Duodenal mucosa (tissue), 2 donors: ENCODE results near the gene EPHA2.

Experiments
- H3K27ac ChIP-seq: one replicate; pipeline ENCODE4 v1.7.0; 2013; ENCODE audit warnings: low read depth, low read length
- H3K27me3 ChIP-seq, 2 donors: one replicate each; pipeline ENCODE4 v1.7.0; 2013; ENCODE audit warnings: low read length in 2 of 2, control low read depth in 1 of 2; ENCODE audit not compliant: insufficient read depth in 2 of 2, control insufficient read depth in 1 of 2
- H3K36me3 ChIP-seq, 2 donors: one replicate each; pipeline ENCODE4 v1.7.0; 2013; ENCODE audit warnings: low read length in 2 of 2, control low read depth in 1 of 2; ENCODE audit not compliant: insufficient read depth in 2 of 2, control insufficient read depth in 1 of 2
- H3K4me1 ChIP-seq, 2 donors: one replicate each; pipeline ENCODE4 v1.7.0; 2013; ENCODE audit warnings: low read length in 2 of 2, control low read depth in 1 of 2; ENCODE audit not compliant: insufficient read depth in 2 of 2, control insufficient read depth in 1 of 2
- H3K4me3 ChIP-seq, 2 donors: one replicate each; pipeline ENCODE4 v1.7.0; 2013; ENCODE audit warnings: low read length in 2 of 2, low read depth in 1 of 2
- H3K9ac ChIP-seq, 2 donors: one replicate each; pipeline ENCODE4 v1.7.0; 2013; ENCODE audit warnings: low read length in 2 of 2, low read depth in 1 of 2
- H3K9me3 ChIP-seq, 2 donors: one replicate each; pipeline ENCODE4 v1.7.0; 2013; ENCODE audit warnings: low read length in 2 of 2, control low read depth in 1 of 2; ENCODE audit not compliant: control insufficient read depth in 1 of 2

Gene EPHA2

DNA sequence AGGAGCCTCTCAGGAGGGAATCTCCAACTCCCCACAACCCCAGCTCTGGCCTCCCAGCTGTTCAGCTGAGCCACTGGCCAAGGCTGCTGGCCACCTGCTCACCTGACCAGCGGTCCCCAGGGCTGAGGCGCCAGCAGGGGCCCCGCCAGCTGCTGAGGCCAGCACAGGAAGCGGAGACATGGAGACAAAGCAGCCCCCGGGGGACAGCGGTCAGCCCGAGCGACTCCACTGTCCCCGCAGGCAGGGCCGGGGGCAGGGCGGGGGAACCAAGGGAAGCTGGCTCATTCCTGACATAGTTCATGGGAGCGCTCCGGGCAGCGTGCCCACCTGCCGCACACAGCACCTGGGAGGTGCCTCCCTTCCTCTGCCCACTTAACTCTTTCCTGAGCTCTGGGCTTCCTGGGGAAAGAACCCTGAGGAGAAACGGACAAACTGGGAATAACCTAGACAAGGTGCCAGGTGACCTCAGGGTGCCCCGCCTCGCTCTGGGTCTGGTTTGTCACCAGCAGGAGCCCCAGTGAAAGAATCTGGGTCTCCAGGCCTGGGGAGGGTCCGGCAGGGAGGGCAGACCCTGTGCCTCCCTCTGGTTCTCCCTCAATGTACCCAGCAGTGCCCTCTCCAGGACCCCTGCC is 10.7 kb downstream of the EPHA2 start:
- peak overlapping the region; percentile 28 to 52 for H3K4me3 ChIP-seq
- peaks cover 46% of the 10 kb centered on the region in 2 donors for H3K4me1 ChIP-seq
- H3K9ac ChIP-seq = peak overlapping the region; percentile 54 to 67
- peak overlapping the region; percentile 80 for H3K27ac ChIP-seq
- H3K36me3 ChIP-seq = peaks cover 17 to 42% of the 10 kb centered on the region in 2 donors
- no peaks in the 10 kb centered on the region for H3K9me3 ChIP-seq
- no peaks in the 10 kb centered on the region for H3K27me3 ChIP-seq

DNA sequence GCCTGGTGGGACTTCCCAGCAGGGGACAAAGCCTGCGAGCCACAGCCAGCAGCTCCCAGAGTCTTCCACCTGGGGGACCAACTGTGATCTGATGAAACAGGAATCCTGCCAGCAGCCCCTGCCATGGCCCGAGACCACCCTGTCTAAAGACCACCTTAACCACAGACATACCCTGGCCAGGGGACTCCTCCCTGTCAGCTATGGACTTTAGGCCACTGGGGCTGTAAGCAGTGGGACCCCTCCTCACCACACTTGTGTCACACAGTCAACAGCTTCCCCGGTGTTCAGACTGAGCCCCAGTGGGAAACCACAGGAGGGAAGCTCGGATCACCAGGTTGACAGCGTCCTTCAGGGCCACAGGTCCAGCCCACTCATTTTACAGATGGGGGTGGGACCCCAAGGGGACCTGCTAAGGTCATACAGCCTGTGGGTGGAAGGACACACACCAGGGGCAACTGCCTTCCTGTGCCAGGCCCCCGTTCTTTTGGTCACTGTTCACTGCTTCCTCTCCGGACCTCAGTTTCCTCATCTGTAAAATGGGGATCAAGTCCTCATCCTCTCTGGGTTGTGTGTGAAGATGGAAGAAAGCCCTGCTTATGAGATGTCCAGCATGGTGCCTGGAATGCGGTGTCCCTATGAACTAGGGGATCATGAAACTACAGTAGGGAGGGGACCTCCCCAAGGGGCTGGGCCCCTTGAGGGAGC is 11.4 kb downstream of the EPHA2 start:
- Histone ChIP-seq H3K27me3 (no peaks in the 10 kb centered on the region), H3K27ac (peak overlapping the region; percentile 80), H3K36me3 (peaks cover 17 to 42% of the 10 kb centered on the region in 2 donors), H3K4me1 (peaks cover 46 to 48% of the 10 kb centered on the region in 2 donors), H3K9ac (peak overlapping the region; percentile 54 to 67), H3K4me3 (peak overlapping the region; percentile 16 to 52), H3K9me3 (no peaks in the 10 kb centered on the region)

DNA sequence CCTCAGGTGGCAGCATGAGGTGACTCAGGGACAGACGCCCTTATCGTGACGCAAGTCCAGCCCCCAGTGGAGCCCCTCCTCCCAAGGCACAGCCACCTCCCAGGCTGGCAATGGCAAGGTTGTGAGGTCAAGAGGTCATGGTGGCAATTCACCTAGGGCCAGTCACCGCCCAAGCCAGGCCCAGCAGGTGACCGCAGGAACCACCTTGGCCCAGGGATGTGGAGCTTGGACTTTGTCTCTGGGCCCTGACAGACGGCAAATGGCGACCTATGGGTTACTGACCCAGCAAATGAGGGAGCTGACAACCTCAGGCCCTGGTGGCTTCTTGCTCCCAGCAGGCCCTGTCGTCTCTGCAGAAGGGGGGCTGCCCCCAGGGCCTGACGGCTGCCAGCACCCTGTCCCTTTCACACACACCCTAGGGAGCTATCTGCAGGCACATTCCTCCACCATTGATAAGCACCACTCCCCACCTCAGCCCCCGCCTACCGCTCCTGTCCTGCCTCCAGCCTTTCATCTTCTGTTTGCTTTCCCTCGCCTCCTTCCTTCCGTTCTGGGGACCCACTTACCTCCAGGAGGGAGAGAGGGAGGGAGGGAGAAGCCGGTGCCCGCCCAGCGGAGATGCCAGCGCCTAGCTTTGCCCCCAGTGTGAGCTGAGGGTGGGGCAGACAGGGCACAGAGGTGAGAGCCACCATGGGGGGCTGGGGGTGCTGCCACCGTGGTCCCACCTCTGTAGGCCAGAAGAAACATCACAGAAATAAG is 12.1 kb downstream of the EPHA2 start:
- Histone ChIP-seq H3K9ac (peak overlapping the region; percentile 54 to 67), H3K9me3 (no peaks in the 10 kb centered on the region), H3K36me3 (peaks cover 13 to 41% of the 10 kb centered on the region in 2 donors), H3K27ac (peak overlapping the region; percentile 80), H3K27me3 (no peaks in the 10 kb centered on the region), H3K4me1 (peaks cover 46 to 53% of the 10 kb centered on the region in 2 donors), H3K4me3 (peak overlapping the region in 1 of 2 donors; percentile 36)

DNA sequence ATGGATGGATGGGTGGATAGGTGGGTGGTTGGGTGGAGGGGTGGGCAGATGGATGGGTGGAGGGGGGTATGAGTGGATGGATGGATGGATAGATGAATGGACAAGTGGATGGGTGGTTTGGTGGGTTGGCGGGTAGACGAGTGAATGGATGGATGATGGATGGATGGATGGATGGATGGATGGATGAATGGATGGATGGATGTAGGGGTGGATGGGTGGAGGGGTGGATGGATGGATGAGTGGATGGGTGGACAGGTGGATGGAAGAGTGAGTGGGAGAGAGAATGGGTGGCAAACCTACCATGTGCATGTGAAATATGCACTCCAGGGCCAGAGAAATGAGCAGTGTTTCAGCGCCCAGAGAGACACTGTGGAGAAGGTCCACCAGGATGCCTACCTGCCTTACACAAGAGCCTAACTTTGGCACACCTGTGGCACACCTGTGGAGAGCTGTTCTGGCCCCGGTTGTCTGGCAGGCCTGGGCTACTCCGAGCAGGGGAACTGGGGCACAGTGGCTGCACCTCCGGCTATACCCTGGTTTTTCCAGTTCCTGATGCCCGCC is 12.8 kb downstream of the EPHA2 start:
- Histone ChIP-seq H3K27me3 (no peaks in the 10 kb centered on the region), H3K9me3 (no peaks in the 10 kb centered on the region), H3K36me3 (peaks cover 11 to 41% of the 10 kb centered on the region in 2 donors), H3K9ac (peak overlapping the region; percentile 10 to 67), H3K4me1 (peaks cover 46 to 53% of the 10 kb centered on the region in 2 donors), H3K4me3 (peak overlapping the region in 1 of 2 donors; percentile 36), H3K27ac (peak overlapping the region; percentile 80)

DNA sequence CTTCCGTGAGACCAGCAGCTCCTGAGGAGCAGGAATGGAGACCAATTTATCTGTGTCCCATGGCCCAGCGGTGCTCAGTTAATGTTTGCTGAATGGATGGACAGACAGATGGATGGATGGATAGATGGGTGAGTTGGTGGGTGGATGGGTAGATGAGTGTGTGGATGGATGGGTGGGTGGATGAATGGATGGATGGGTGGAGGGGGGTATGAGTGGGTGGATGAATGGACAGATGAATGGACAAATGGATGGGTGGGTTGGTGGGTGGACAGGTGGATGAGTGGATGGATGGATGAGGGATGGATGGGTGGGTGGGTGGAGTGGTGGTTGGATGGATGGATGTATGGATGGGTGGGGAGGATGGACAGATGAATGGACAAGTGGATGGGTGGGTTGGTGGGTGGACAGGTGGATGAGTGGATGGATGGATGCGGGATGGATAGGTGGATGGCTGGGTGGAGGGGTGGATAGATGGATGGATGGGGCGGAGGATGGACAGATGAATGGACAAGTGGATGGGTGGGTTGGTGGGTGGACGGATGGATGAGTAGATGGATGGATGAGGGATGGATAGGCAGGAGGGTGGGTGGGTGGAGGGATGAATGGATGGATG is 13.4 kb downstream of the EPHA2 start:
- Histone ChIP-seq H3K4me1 (peaks cover 46 to 53% of the 10 kb centered on the region in 2 donors), H3K9me3 (no peaks in the 10 kb centered on the region), H3K9ac (no peak overlapping the region), H3K27me3 (no peaks in the 10 kb centered on the region), H3K36me3 (peaks cover 10 to 41% of the 10 kb centered on the region in 2 donors), H3K4me3 (no peak overlapping the region), H3K27ac (no peak overlapping the region)

DNA sequence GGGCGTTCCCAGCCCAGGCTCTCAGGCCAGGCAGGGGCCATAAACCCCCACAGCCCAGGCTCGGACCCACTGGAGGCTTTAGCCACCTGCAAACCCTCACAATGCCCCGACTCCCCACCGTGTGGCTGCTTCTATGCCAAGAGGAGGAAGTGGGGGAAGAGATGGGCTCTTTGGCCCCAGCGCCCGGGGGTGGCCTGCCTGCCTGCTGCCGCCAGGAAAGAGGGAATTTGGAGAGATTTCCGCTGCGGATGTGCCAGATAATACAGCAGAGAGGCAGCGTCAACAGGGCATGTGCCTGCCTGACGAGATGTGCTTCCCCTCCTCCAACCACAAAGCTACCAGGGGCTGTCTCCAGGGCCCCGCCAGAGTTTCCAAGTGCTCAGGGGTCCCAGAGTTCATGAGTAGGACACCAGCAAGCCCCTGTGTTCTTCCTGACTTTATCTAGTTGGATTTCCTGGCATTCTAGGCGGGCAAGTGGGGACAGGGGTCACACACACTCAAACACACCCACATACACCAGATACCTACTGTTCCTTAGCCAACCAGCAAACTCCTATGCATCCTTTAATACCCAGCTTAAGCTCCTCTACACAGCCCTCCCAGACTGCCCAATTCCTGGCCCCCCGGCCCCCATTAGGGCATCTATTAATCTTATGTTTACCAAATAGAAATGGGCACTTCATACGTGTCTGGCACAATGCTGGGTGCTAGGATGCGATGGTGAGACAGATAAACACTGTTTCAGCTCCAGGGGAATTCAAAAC is 14.1 kb downstream of the EPHA2 start:
- H3K9me3 ChIP-seq = no peaks in the 10 kb centered on the region
- no peak overlapping the region for H3K9ac ChIP-seq
- peaks cover 7 to 43% of the 10 kb centered on the region in 2 donors for H3K36me3 ChIP-seq
- no peak overlapping the region for H3K27ac ChIP-seq
- peaks cover 45 to 48% of the 10 kb centered on the region in 2 donors for H3K4me1 ChIP-seq
- H3K4me3 ChIP-seq = no peak overlapping the region
- no peaks in the 10 kb centered on the region for H3K27me3 ChIP-seq

DNA sequence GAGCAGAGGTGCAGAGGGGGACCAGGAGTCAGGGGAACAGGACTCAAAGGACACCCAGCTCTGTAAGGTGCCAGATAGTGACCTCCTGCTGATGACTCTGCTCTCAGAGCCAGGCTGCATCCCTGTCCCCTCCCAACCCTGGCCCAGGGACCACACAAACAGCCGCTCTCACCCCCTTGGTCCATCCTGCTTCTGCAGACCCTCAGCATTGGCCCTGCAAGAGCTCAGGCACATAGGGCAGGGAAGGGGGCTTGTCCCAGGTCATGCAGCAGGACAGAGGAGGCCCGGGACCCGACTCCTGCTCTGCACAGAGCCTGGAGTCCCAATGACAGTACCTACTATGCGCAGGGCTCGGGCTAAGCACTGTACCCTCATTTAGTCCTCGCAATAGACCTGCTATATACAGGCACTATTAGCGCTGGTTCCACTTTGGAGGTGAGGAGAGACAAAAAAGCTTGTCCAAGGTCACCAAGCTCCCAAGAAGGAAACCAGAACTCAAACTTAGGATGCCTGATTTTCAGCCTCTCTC is 15.7 kb downstream of the EPHA2 start:
- Histone ChIP-seq H3K4me3 (no peak overlapping the region), H3K27me3 (no peaks in the 10 kb centered on the region), H3K36me3 (peaks cover 15 to 45% of the 10 kb centered on the region in 2 donors), H3K4me1 (peaks cover 29 to 33% of the 10 kb centered on the region in 2 donors), H3K9me3 (no peaks in the 10 kb centered on the region), H3K27ac (no peak overlapping the region), H3K9ac (no peak overlapping the region)

DNA sequence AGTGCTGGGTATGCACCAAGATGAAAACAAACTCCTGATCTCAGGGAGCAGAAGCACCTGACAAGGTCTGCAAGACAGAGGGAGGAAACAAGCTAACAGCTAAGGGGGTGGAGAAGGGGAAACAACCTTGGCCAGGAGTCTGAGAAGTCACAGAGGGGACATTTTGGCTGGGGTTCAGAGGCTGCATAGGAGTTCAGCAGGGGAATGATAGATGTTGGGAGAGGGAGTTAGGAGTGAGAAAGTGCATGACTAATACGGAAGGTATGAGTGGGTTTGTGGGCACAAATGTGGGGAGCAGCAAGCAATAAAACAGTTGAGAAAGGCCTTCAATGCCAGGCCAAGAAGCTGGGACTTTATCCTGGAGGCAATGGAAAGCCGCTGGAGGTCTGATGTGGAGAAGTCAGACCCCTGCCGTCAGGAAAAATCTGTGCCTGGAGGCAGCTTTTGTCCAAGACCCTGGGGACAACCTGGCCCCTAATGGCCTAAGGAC is 16.4 kb downstream of the EPHA2 start:
- Histone ChIP-seq H3K27me3 (no peaks in the 10 kb centered on the region), H3K4me3 (no peak overlapping the region), H3K9me3 (no peaks in the 10 kb centered on the region), H3K36me3 (peaks cover 18 to 51% of the 10 kb centered on the region in 2 donors), H3K9ac (no peak overlapping the region), H3K27ac (no peak overlapping the region), H3K4me1 (peaks cover 23 to 27% of the 10 kb centered on the region in 2 donors)

DNA sequence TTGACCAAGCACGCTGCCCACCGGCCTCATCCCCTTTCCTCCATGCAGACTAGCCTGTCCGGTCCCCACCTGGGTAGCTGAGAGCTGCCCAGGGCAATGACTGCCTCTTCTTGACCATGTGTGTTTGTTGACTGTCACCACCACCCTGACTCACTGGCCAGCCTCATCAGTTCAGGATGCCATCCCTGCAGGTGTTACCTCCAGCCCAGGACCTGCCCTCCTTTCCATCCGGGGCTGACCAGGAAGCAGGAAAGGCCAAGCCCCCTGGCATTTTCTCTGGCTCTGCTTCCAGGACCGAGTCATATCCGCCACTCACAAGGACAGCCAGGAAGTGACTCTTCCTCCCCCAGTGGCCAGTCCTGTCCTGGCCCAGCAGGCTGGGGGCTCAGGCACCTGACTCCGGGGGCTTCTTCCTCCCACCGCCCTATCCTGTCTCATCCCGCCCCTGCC is 17.1 kb downstream of the EPHA2 start:
- H3K9ac ChIP-seq = no peak overlapping the region
- peaks cover 16 to 20% of the 10 kb centered on the region in 2 donors for H3K4me1 ChIP-seq
- H3K27ac ChIP-seq = no peak overlapping the region
- no peaks in the 10 kb centered on the region for H3K9me3 ChIP-seq
- no peaks in the 10 kb centered on the region for H3K27me3 ChIP-seq
- H3K4me3 ChIP-seq = no peak overlapping the region
- H3K36me3 ChIP-seq = peaks cover 20 to 59% of the 10 kb centered on the region in 2 donors
